Ovary (tissue), 9 donors: ENCODE measurements around the gene CCDC13. TPM values are rescaled to one million over a fixed set of nuclear protein-coding genes. Genes with fewer than 3 reads are reported as not detected.

Experiments used
- polyA plus RNA-seq, 2 donors: library from polyadenylated mRNA; stranded (reverse); fragments of 200-250 nt in 1 of 2; fragments of 350-450 nt in 1 of 2; fragmentation: Illumina TruSeq in 1 of 2; extraction: RNeasy Lipid Tissue Mini Kit (QIAGEN cat#74804) in 1 of 2; gene quantifications; one replicate each; pipeline ENCODE4 v1.2.3, GENCODE V29; 2013 to 2014
- small RNA-seq: library from RNA; depleted of rRNA; stranded (forward); fragments of <200 nt; gene quantifications from one replicate; pipeline ENCODE3, GENCODE V24; 2016
- total RNA-seq, 7 donors: library from RNA; depleted of rRNA in 2 of 7; stranded (reverse); fragments of >200 nt in 2 of 7; fragmentation: NEBNext Ultra II Directional in 3 of 7; extraction: Animal tissue kit (Norgen Biotek cat#: 25700) in 3 of 7; gene quantifications; one replicate each; pipeline versions ENCODE4 v1.1.0 to v1.2.4, GENCODE V29; 2016 to 2023
- donor health status: DM: no; HTN: no; CAD: no; lungs with moderate emphysema.
- donor health status: DM: no; HTN: no; CAD: no.
- donor health status: Bipolar disorder and iron deficiency.
- donor health status: DM: yes; HTN: yes; CAD: no.
- donor health status: DM: no; HTN: no; CAD: no.
- donor health status: DM: yes; HTN: yes; CAD: no.

Gene CCDC13
- total and polyA plus RNA-seq, 9 donors = 0.24 to 5.7 (median 0.75) TPM

Small RNA genes lying within 50 kb of the gene (small RNA-seq; reads per million reads assigned to genes)
- gene CCDC13 = not detected

Other genes with a start within 250 kb of the CCDC13 start
- 10 to 100 TPM; 33.7 to 68.5 (median 46.0) TPM for gene SEC22C, start 191.3 kb downstream of the CCDC13 start, total RNA-seq
- gene SEC22C, start 191.3 kb downstream of the CCDC13 start, polyA plus RNA-seq = 10 to 100 TPM; 31.4 to 53.7 TPM
- 10 to 100 TPM; 17.9 to 22.8 (median 20.2) TPM for gene SS18L2, start 182.4 kb downstream of the CCDC13 start, total RNA-seq
- 10 to 100 TPM; 21.9 to 24.5 TPM for gene SS18L2, start 182.4 kb downstream of the CCDC13 start, polyA plus RNA-seq
- gene NKTR, start 172.6 kb downstream of the CCDC13 start, total RNA-seq = 100 to 1,000 TPM in 1 of 7 donors, 10 to 100 TPM in 6; 68.6 to 114 (median 89.7) TPM
- 10 to 100 TPM; 26.2 to 61.5 TPM for gene NKTR, start 172.6 kb downstream of the CCDC13 start, polyA plus RNA-seq
- 10 to 100 TPM; 14.1 to 41.9 (median 35.1) TPM for gene ZBTB47, start 119.6 kb downstream of the CCDC13 start, total RNA-seq
- gene ZBTB47, start 119.6 kb downstream of the CCDC13 start, polyA plus RNA-seq = 10 to 100 TPM in 1 of 2 donors, 1 to 10 TPM in 1; 7.7 to 18.8 TPM
- gene KLHL40, start 87.7 kb downstream of the CCDC13 start, total RNA-seq = not detected
- not detected for gene KLHL40, start 87.7 kb downstream of the CCDC13 start, polyA plus RNA-seq
- gene HHATL, start 70.5 kb downstream of the CCDC13 start, total RNA-seq = 1 to 10 TPM in 1 of 7 donors, under 1 TPM in 2, not detected in 4; 0.25 to 1.3 (median 0.79) TPM
- under 1 TPM in 1 of 2 donors, not detected in 1; 0.12 TPM for gene HHATL, start 70.5 kb downstream of the CCDC13 start, polyA plus RNA-seq
- 10 to 100 TPM; 44.6 to 88.8 (median 65.4) TPM for gene HIGD1A, start 31.2 kb upstream of the CCDC13 start, total RNA-seq
- gene HIGD1A, start 31.2 kb upstream of the CCDC13 start, polyA plus RNA-seq = 100 to 1,000 TPM in 1 of 2 donors, 10 to 100 TPM in 1; 63.9 to 126 TPM
- 1 to 10 TPM in 4 of 7 donors, under 1 TPM in 3; 0.33 to 4.4 (median 1.0) TPM for gene ACKR2, start 36.2 kb upstream of the CCDC13 start, total RNA-seq
- 1 to 10 TPM in 1 of 2 donors, under 1 TPM in 1; 0.82 to 2.7 TPM for gene ACKR2, start 36.2 kb upstream of the CCDC13 start, polyA plus RNA-seq
- under 1 TPM in 2 of 7 donors, not detected in 5; 0.05 to 0.46 TPM for gene CYP8B1, start 102.6 kb upstream of the CCDC13 start, total RNA-seq
- gene CYP8B1, start 102.6 kb upstream of the CCDC13 start, polyA plus RNA-seq = not detected
- 10 to 100 TPM in 5 of 7 donors, 1 to 10 TPM in 2; 9.0 to 29.8 (median 24.6) TPM for gene ZNF662, start 132.9 kb upstream of the CCDC13 start, total RNA-seq
- 10 to 100 TPM in 1 of 2 donors, 1 to 10 TPM in 1; 8.1 to 11.1 TPM for gene ZNF662, start 132.9 kb upstream of the CCDC13 start, polyA plus RNA-seq
- 10 to 100 TPM in 6 of 7 donors, 1 to 10 TPM in 1; 6.3 to 41.3 (median 26.9) TPM for gene GASK1A, start 206.1 kb upstream of the CCDC13 start, total RNA-seq
- 1 to 10 TPM; 5.4 to 5.8 TPM for gene GASK1A, start 206.1 kb upstream of the CCDC13 start, polyA plus RNA-seq